Astrocyte (in vitro differentiated cells and primary cell): ENCODE data around the gene CD55. TPM values are rescaled to one million over a fixed set of nuclear protein-coding genes. Genes with fewer than 3 reads are reported as not detected.

ENCODE experiments used
- DNase-seq: peaks from one replicate; pipeline ENCODE4 v3.0.0-alpha.2; 2010; ENCODE audit warnings: low read depth
- FAIRE-seq: peaks from 2 replicates; lab custom pipeline; 2011; peaks lifted over from hg19 to GRCh38; lab: Jason Lieb, UNC
- H2AFZ ChIP-seq: 2 replicates; pipeline ENCODE4 v1.6.0; 2012; ENCODE audit warnings: low read depth, low read length, inconsistent platforms
- H3K27ac ChIP-seq: 2 replicates; pipeline ENCODE4 v1.5.1; 2011; ENCODE audit warnings: low read depth, low read length, inconsistent platforms
- H3K27me3 ChIP-seq: 2 replicates; pipeline ENCODE4 v1.6.0; 2011; ENCODE audit warnings: low read length, inconsistent platforms; ENCODE audit not compliant: insufficient read depth
- H3K36me3 ChIP-seq: 2 replicates; pipeline ENCODE4 v1.5.1; 2011; ENCODE audit warnings: low read length, inconsistent platforms; ENCODE audit not compliant: insufficient read depth
- H3K4me1 ChIP-seq: 2 replicates; pipeline ENCODE4 v1.5.1; 2011; ENCODE audit warnings: low read length, inconsistent platforms; ENCODE audit not compliant: insufficient read depth
- H3K4me2 ChIP-seq: 2 replicates; pipeline ENCODE4 v1.6.0; 2012; ENCODE audit warnings: low read length, inconsistent platforms
- H3K4me3 ChIP-seq: 2 replicates; pipeline ENCODE4 v1.5.1; 2011; ENCODE audit warnings: low read depth, mild to moderate bottlenecking, low read length, inconsistent platforms; ENCODE audit not compliant: insufficient read depth
- H3K79me2 ChIP-seq: 2 replicates; pipeline ENCODE4 v1.6.0; 2012; ENCODE audit warnings: mild to moderate bottlenecking, low read length, inconsistent platforms; ENCODE audit not compliant: insufficient read depth
- H3K9ac ChIP-seq: 2 replicates; pipeline ENCODE4 v1.6.0; 2012; ENCODE audit warnings: mild to moderate bottlenecking, low read length, inconsistent platforms
- H3K9me3 ChIP-seq: 2 replicates; pipeline ENCODE4 v1.5.1; 2012; ENCODE audit warnings: low read depth, mild to moderate bottlenecking, low read length, inconsistent platforms; ENCODE audit not compliant: insufficient read depth
- H4K20me1 ChIP-seq: 2 replicates; pipeline ENCODE4 v1.6.0; 2012; ENCODE audit warnings: low read length, inconsistent platforms; ENCODE audit not compliant: insufficient read depth
- H3K27ac Mint-ChIP-seq: one replicate; pipeline ENCODE4 v1.8.0; 2021; ENCODE audit warnings: mild to moderate bottlenecking, mixed read lengths; ENCODE audit not compliant: unreplicated experiment
- H3K27me3 Mint-ChIP-seq: one replicate; pipeline ENCODE4 v1.8.0; 2021; ENCODE audit warnings: low read depth, mixed read lengths; ENCODE audit not compliant: unreplicated experiment
- H3K36me3 Mint-ChIP-seq: one replicate; pipeline ENCODE4 v1.8.0; 2021; ENCODE audit warnings: low read depth, mixed read lengths; ENCODE audit not compliant: unreplicated experiment
- H3K4me1 Mint-ChIP-seq: one replicate; pipeline ENCODE4 v1.8.0; 2021; ENCODE audit warnings: low read depth, mixed read lengths; ENCODE audit not compliant: unreplicated experiment
- H3K4me3 Mint-ChIP-seq: one replicate; pipeline ENCODE4 v1.8.0; 2021; ENCODE audit warnings: mild to moderate bottlenecking, moderate library complexity, mixed read lengths; ENCODE audit not compliant: unreplicated experiment
- H3K9me3 Mint-ChIP-seq: one replicate; pipeline ENCODE4 v1.8.0; 2021; ENCODE audit warnings: mild to moderate bottlenecking, mixed read lengths; ENCODE audit not compliant: unreplicated experiment
- EZH2 ChIP-seq: IDR thresholded peaks from 2 replicates; pipeline ENCODE4 v1.6.1; 2012; ENCODE audit warnings: mild to moderate bottlenecking, low read length, inconsistent platforms; ENCODE audit not compliant: insufficient read depth
- total RNA-seq: library from RNA; stranded (reverse); gene quantifications from 2 replicates; pipeline ENCODE4 v1.2.1, GENCODE V29; 2021
- TF ChIP-seq, protein P1 (sequence below): IDR thresholded peaks from 2 replicates; pipeline ENCODE4 v1.5.1; 2011; ENCODE audit warnings: low read depth, mild to moderate bottlenecking, inconsistent platforms, low read length, moderate library complexity; ENCODE audit not compliant: insufficient read depth

CD55 gene
- total RNA-seq, 1 donor from 2014 or later, result 18.7 TPM

DNA sequence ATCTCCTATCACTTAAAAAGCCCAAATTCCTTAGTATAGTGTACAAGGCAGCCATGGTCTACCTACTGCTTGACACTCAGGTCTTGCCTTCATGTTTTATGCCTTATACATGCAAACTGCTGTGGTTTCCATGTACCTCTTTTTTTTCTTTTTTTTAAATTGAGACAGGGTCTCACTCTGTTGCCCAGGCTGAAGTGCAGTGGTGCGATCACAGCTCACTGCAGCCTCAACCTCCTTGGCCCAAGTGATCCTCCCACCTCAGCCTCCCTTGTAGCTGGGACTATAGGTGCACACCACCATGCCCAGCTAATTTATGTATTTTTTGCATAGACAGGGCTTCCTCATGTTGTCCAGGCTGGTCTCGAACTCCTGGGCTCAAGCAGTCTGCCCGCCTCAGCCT lies 8.0 kb downstream of the CD55 start:
- Histone ChIP-seq H3K27me3 (no peaks in the 10 kb centered on the region), H3K4me3 (no peak overlapping the region), H4K20me1 (no peaks in the 10 kb centered on the region), H2AFZ (no peak overlapping the region), H3K9me3 (peaks cover 3% of the 10 kb centered on the region), H3K27ac (no peak overlapping the region), H3K4me2 (no peak overlapping the region), H3K36me3 (peaks cover 4% of the 10 kb centered on the region), H3K9ac (no peak overlapping the region), H3K79me2 (no peaks in the 10 kb centered on the region), H3K4me1 (no peaks in the 10 kb centered on the region)
- Mint-ChIP-seq H3K27ac (no peak overlapping the region), H3K27me3 (no peaks in the 10 kb centered on the region), H3K9me3 (peaks cover 4% of the 10 kb centered on the region), H3K4me3 (no peak overlapping the region), H3K4me1 (peaks cover 5% of the 10 kb centered on the region), H3K36me3 (peaks cover 15% of the 10 kb centered on the region)
- no peak for TF ChIP-seq EZH2
- TF ChIP-seq, protein P1, sequence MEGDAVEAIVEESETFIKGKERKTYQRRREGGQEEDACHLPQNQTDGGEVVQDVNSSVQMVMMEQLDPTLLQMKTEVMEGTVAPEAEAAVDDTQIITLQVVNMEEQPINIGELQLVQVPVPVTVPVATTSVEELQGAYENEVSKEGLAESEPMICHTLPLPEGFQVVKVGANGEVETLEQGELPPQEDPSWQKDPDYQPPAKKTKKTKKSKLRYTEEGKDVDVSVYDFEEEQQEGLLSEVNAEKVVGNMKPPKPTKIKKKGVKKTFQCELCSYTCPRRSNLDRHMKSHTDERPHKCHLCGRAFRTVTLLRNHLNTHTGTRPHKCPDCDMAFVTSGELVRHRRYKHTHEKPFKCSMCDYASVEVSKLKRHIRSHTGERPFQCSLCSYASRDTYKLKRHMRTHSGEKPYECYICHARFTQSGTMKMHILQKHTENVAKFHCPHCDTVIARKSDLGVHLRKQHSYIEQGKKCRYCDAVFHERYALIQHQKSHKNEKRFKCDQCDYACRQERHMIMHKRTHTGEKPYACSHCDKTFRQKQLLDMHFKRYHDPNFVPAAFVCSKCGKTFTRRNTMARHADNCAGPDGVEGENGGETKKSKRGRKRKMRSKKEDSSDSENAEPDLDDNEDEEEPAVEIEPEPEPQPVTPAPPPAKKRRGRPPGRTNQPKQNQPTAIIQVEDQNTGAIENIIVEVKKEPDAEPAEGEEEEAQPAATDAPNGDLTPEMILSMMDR, result no peak
- FAIRE-seq (no peak), DNase-seq (no peak)

DNA sequence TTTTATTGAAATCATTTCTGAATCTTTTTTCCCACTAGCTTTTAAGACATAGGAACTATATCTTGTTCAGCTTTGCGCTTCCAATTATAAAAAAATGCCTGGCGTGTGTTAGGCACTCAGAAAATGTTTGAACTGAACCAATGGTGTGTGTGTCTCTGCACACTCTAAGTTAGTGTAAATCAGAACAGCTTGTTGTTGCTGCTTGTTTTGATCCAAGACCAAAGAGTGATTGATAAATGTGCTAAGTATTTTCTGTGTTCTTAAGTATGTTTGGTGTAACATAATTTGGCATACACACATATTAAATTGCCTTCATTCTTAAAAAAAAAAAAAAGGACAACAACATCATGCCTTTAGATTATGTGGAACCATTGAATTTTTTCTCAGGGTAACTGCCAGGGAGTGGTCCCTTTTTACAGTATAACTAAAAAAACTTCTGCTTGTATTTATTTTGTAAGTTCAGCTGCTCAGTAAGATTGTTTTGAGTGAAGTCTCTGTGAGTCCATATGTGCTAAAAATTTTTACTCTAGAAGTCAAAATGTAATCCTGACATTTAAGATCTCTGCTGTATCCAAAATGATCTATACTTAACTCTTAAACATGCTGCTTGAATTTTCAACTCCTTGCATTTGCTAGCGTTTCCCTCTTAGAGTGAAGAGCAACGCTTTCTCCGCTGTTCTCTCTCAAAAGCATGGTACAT lies 8.7 kb downstream of the CD55 start:
- Histone ChIP-seq H3K9me3 (peaks cover 3% of the 10 kb centered on the region), H3K4me2 (no peak overlapping the region), H4K20me1 (no peaks in the 10 kb centered on the region), H3K4me1 (no peaks in the 10 kb centered on the region), H3K4me3 (no peak overlapping the region), H3K79me2 (no peaks in the 10 kb centered on the region), H2AFZ (no peak overlapping the region), H3K36me3 (peaks cover 4% of the 10 kb centered on the region), H3K27ac (no peak overlapping the region), H3K9ac (no peak overlapping the region), H3K27me3 (no peaks in the 10 kb centered on the region)
- H3K27me3 Mint-ChIP-seq, result no peaks in the 10 kb centered on the region
- H3K4me3 Mint-ChIP-seq, result no peak overlapping the region
- no peak overlapping the region for H3K27ac Mint-ChIP-seq
- no peak for TF ChIP-seq EZH2
- TF ChIP-seq, protein P1, result no peak
- peaks cover 15% of the 10 kb centered on the region for H3K36me3 Mint-ChIP-seq
- FAIRE-seq (no peak), DNase-seq (no peak)
- peaks cover 4% of the 10 kb centered on the region for H3K9me3 Mint-ChIP-seq
- peaks cover 5% of the 10 kb centered on the region for H3K4me1 Mint-ChIP-seq
